T-cell (primary cell): ENCODE measurements around the gene TNNT2. TPM values are rescaled to one million over a fixed set of nuclear protein-coding genes. Genes with fewer than 3 reads are reported as not detected.

Experiments
- ATAC-seq, 4 experiments: fragments of 200-7000 bp in 3 of 4; fragments of 150-1000 bp in 1 of 4; cut with Tn5 transposase; replicated peaks in 1 of 4; 1 replicate in 3 of 4; 2 replicates in 1 of 4; pipeline ENCODE4 v1.10.0; 2021; ENCODE audit warnings: moderate library complexity in 3 of 4, mild to moderate bottlenecking in 2 of 4, moderate number of reproducible peaks in 1 of 4
- CTCF ChIA-PET, 2 donors: fragments of 300-600 bp; sonication (Branson Sonifier 250); formaldehyde crosslinking; loops; one replicate each; lab custom pipeline; 2022; ENCODE audit warnings: antibody characterized with exemption in 2 of 2; lab: Charles Lee
- POLR2A ChIA-PET, 2 donors: fragments of 300-600 bp; sonication (Branson Sonifier 250); formaldehyde crosslinking; loops; one replicate each; lab custom pipeline; 2022; ENCODE audit warnings: antibody characterized with exemption in 2 of 2; lab: Charles Lee
- DNase-seq, 35 experiments: peaks; one replicate each; pipeline versions ENCODE4 v3.0.0 to v3.0.0-alpha.2; 2013 to 2023
- H3K27ac ChIP-seq: one replicate; pipeline ENCODE4 v1.5.1; 2013; ENCODE audit warnings: low read length
- H3K27me3 ChIP-seq, 2 experiments: replicated peaks in 1 of 2; 1 replicate in 1 of 2; 2 replicates in 1 of 2; pipeline versions ENCODE4 v1.6.1 to v1.7.0; 2013; ENCODE audit warnings: low read length in 1 of 2, mixed read lengths in 1 of 2; ENCODE audit not compliant: control insufficient read depth in 2 of 2, insufficient read depth in 2 of 2; ENCODE audit errors: extremely low read depth in 1 of 2
- H3K36me3 ChIP-seq, 2 donors: 1 replicate in 1 of 2; 2 replicates in 1 of 2; pipeline versions ENCODE4 v1.6.1 to v1.7.0; 2013; ENCODE audit warnings: low read length in 1 of 2; ENCODE audit not compliant: control insufficient read depth in 2 of 2, insufficient read depth in 1 of 2; ENCODE audit errors: extremely low read depth in 1 of 2
- H3K4me1 ChIP-seq, 2 experiments: 1 replicate in 1 of 2; 2 replicates in 1 of 2; pipeline versions ENCODE4 v1.6.1 to v1.7.0; 2013; ENCODE audit warnings: low read length in 2 of 2, mixed read lengths in 1 of 2; ENCODE audit not compliant: insufficient read depth in 2 of 2, control insufficient read depth in 1 of 2; ENCODE audit errors: extremely low read depth in 1 of 2
- H3K4me3 ChIP-seq, 2 donors: 1 replicate in 1 of 2; 2 replicates in 1 of 2; pipeline versions ENCODE4 v1.5.1 to v1.7.0; 2013; ENCODE audit warnings: mild to moderate bottlenecking in 2 of 2, low read length in 1 of 2, moderate library complexity in 1 of 2; ENCODE audit not compliant: control insufficient read depth in 1 of 2; ENCODE audit errors: extremely low read depth in 1 of 2
- H3K9me3 ChIP-seq: 2 replicates; pipeline ENCODE4 v1.7.0; 2013
- H3K27ac Mint-ChIP-seq, 2 donors: one replicate each; pipeline ENCODE4 v1.8.0; 2020 to 2021; ENCODE audit warnings: mild to moderate bottlenecking in 2 of 2, mixed read lengths in 2 of 2
- H3K27me3 Mint-ChIP-seq, 2 donors: one replicate each; pipeline ENCODE4 v1.8.0; 2021 to 2022; ENCODE audit warnings: mixed read lengths in 2 of 2
- H3K36me3 Mint-ChIP-seq: one replicate; pipeline ENCODE4 v1.8.0; 2021; ENCODE audit warnings: mixed read lengths
- H3K4me1 Mint-ChIP-seq, 3 donors: one replicate each; pipeline ENCODE4 v1.8.0; 2020 to 2022; ENCODE audit warnings: mixed read lengths in 3 of 3, mild to moderate bottlenecking in 1 of 3
- H3K4me3 Mint-ChIP-seq, 3 donors: one replicate each; pipeline ENCODE4 v1.8.0; 2020 to 2022; ENCODE audit warnings: mild to moderate bottlenecking in 3 of 3, mixed read lengths in 3 of 3, moderate library complexity in 3 of 3
- H3K9me3 Mint-ChIP-seq, 3 donors: one replicate each; pipeline ENCODE4 v1.8.0; 2020 to 2022; ENCODE audit warnings: mixed read lengths in 3 of 3
- WGBS: methylation state at CpG from one replicate; pipeline ENCODE4 v1.1.5; 2013; ENCODE audit warnings: missing lambda C conversion rate; ENCODE audit not compliant: insufficient coverage; 5-methylcytosine and 5-hydroxymethylcytosine counted together
- total RNA-seq, 35 experiments: library from RNA in 6 of 35; stranded (reverse) in 6 of 35; fragments of 120-200 nt in 1 of 35; gene quantifications; one replicate each; pipeline versions ENCODE4 v1.2.1 to v1.2.4 and lab custom pipeline; 2013 to 2026

Gene TNNT2
- total RNA-seq, 5 donors from 2014 or later (not counting 1 experiment from before 2014, with no cell fraction given), result not detected

- CTCF ChIA-PET, result no interaction called here
- no peaks in the 10 kb centered on the region for H3K36me3 Mint-ChIP-seq
- H3K4me3 Mint-ChIP-seq, result no peak overlapping the region
- H3K4me3 ChIP-seq, result no peak overlapping the region
- ATAC-seq, result no peak
- no peak overlapping the region for H3K27ac ChIP-seq
- no peak overlapping the region for H3K27ac Mint-ChIP-seq
- H3K27me3 ChIP-seq, result peaks cover 0 to 40% of the 10 kb centered on the region in 2 experiments
- H3K9me3 ChIP-seq, result no peaks in the 10 kb centered on the region
- no peaks in the 10 kb centered on the region for H3K9me3 Mint-ChIP-seq
- H3K27me3 Mint-ChIP-seq, result peaks cover 22 to 36% of the 10 kb centered on the region in 2 donors
- no peaks in the 10 kb centered on the region for H3K4me1 ChIP-seq
- no peak for DNase-seq
- H3K36me3 ChIP-seq, result no peaks in the 10 kb centered on the region
- 72% methylated on average over 6 of the region's 13 CpGs for WGBS
- no peaks in the 10 kb centered on the region for H3K4me1 Mint-ChIP-seq
- POLR2A ChIA-PET, result no interaction called here
Observed at GRCh38 chr1:201353186-201353940, 24.1 kb downstream of the TNNT2 start.

GRCh38 chr1:201351617-201352016 lies 25.9 kb downstream of the TNNT2 start:
- H3K4me1 ChIP-seq, result no peaks in the 10 kb centered on the region
- CTCF ChIA-PET, result no interaction called here

GRCh38 chr1:201350884-201351283 lies 26.6 kb downstream of the TNNT2 start:
- Histone ChIP-seq H3K9me3 (no peaks in the 10 kb centered on the region), H3K27ac (no peak overlapping the region), H3K27me3 (peaks cover 0 to 48% of the 10 kb centered on the region in 2 experiments), H3K36me3 (no peaks in the 10 kb centered on the region), H3K4me3 (no peak overlapping the region), H3K4me1 (no peaks in the 10 kb centered on the region)
- H3K36me3 Mint-ChIP-seq, result no peaks in the 10 kb centered on the region
- DNase-seq (no peak), ATAC-seq (no peak)
- H3K27me3 Mint-ChIP-seq, result peaks cover 24 to 37% of the 10 kb centered on the region in 2 donors
- H3K27ac Mint-ChIP-seq, result no peak overlapping the region
- no peaks in the 10 kb centered on the region for H3K9me3 Mint-ChIP-seq
- H3K4me3 Mint-ChIP-seq, result no peak overlapping the region
- WGBS, result 78% methylated on average over 6 of the region's 7 CpGs
- H3K4me1 Mint-ChIP-seq, result no peaks in the 10 kb centered on the region
- ChIA-PET CTCF (no interaction called here), POLR2A (no interaction called here)

More at GRCh38 chr1:201351617-201352016, 25.9 kb downstream of the TNNT2 start:
- H3K27ac Mint-ChIP-seq, result no peak overlapping the region
- Histone ChIP-seq H3K27ac (no peak overlapping the region), H3K36me3 (no peaks in the 10 kb centered on the region), H3K27me3 (peaks cover 0 to 47% of the 10 kb centered on the region in 2 experiments), H3K9me3 (no peaks in the 10 kb centered on the region), H3K4me3 (no peak overlapping the region)
- POLR2A ChIA-PET, result no interaction called here
- no peak for DNase-seq
- H3K4me1 Mint-ChIP-seq, result no peaks in the 10 kb centered on the region
- no peak overlapping the region for H3K4me3 Mint-ChIP-seq
- H3K36me3 Mint-ChIP-seq, result no peaks in the 10 kb centered on the region
- peaks cover 24 to 37% of the 10 kb centered on the region in 2 donors for H3K27me3 Mint-ChIP-seq
- ATAC-seq, result no peak
- no peaks in the 10 kb centered on the region for H3K9me3 Mint-ChIP-seq

GRCh38 chr1:201350361-201350725 lies 27.1 kb downstream of the TNNT2 start:
- Histone ChIP-seq H3K4me3 (no peak overlapping the region), H3K4me1 (no peaks in the 10 kb centered on the region), H3K27me3 (peaks cover 0 to 51% of the 10 kb centered on the region in 2 experiments), H3K9me3 (no peaks in the 10 kb centered on the region), H3K27ac (no peak overlapping the region), H3K36me3 (no peaks in the 10 kb centered on the region)
- no peak overlapping the region for H3K4me3 Mint-ChIP-seq
- no peaks in the 10 kb centered on the region for H3K4me1 Mint-ChIP-seq
- ATAC-seq, result no peak
- WGBS, result 40% methylated on average over 2 of the region's 2 CpGs
- CTCF ChIA-PET, result no interaction called here
- POLR2A ChIA-PET, result no interaction called here
- no peak for DNase-seq
- no peak overlapping the region for H3K27ac Mint-ChIP-seq
- no peaks in the 10 kb centered on the region for H3K9me3 Mint-ChIP-seq
- peaks cover 25 to 37% of the 10 kb centered on the region in 2 donors for H3K27me3 Mint-ChIP-seq
- no peaks in the 10 kb centered on the region for H3K36me3 Mint-ChIP-seq

- POLR2A ChIA-PET, result no interaction called here
- no peak for ATAC-seq
- no peaks in the 10 kb centered on the region for H3K36me3 Mint-ChIP-seq
- no peak for DNase-seq
- Histone ChIP-seq H3K9me3 (no peaks in the 10 kb centered on the region), H3K36me3 (no peaks in the 10 kb centered on the region), H3K27me3 (peaks cover 0 to 47% of the 10 kb centered on the region in 2 experiments), H3K4me3 (no peak overlapping the region), H3K4me1 (no peaks in the 10 kb centered on the region), H3K27ac (no peak overlapping the region)
- H3K4me3 Mint-ChIP-seq, result no peak overlapping the region
- no peak overlapping the region for H3K27ac Mint-ChIP-seq
- CTCF ChIA-PET, result no interaction called here
- peaks cover 30 to 37% of the 10 kb centered on the region in 2 donors for H3K27me3 Mint-ChIP-seq
- no peaks in the 10 kb centered on the region for H3K9me3 Mint-ChIP-seq
- 71% methylated on average over 3 of the region's 4 CpGs for WGBS
- no peaks in the 10 kb centered on the region for H3K4me1 Mint-ChIP-seq
Observed at GRCh38 chr1:201349092-201349491, 28.4 kb downstream of the TNNT2 start.

- DNase-seq, result peak in 4 of 35 experiments; percentile 3 to 22 (median 10)
- CTCF ChIA-PET, result interaction anchor here in 1 of 2 donors (0.7 kb wide), 1 partner anchor 84 kb away, joined by 4 read pairs; no protein-coding TSS in a partner anchor
Observed at GRCh38 chr1:201348211-201348566, 29.3 kb downstream of the TNNT2 start.

More at GRCh38 chr1:201348211-201348566, 29.3 kb downstream of the TNNT2 start:
- Mint-ChIP-seq H3K36me3 (no peaks in the 10 kb centered on the region), H3K9me3 (no peaks in the 10 kb centered on the region), H3K4me3 (no peak overlapping the region), H3K27ac (no peak overlapping the region), H3K4me1 (no peaks in the 10 kb centered on the region), H3K27me3 (peaks cover 30 to 33% of the 10 kb centered on the region in 2 donors)
- 21% methylated on average over 2 of the region's 6 CpGs for WGBS
- Histone ChIP-seq H3K4me3 (no peak overlapping the region), H3K27ac (no peak overlapping the region), H3K9me3 (no peaks in the 10 kb centered on the region), H3K36me3 (no peaks in the 10 kb centered on the region), H3K27me3 (peaks cover 0 to 43% of the 10 kb centered on the region in 2 experiments), H3K4me1 (no peaks in the 10 kb centered on the region)
- ATAC-seq, result no peak
- POLR2A ChIA-PET, result no interaction called here
